HEK293T (cell line): ENCODE measurements around the gene PLA2G3.

Experiments used
- ARNT ChIP-seq: fragments of 450-650 bp; IDR thresholded peaks from 2 replicates; pipeline ENCODE4 v1.6.1; 2017; ENCODE audit warnings: mild to moderate bottlenecking
- CTBP1 ChIP-seq: fragments of 450-650 bp; IDR thresholded peaks from 2 replicates; pipeline ENCODE4 v1.6.1; 2016; ENCODE audit warnings: borderline replicate concordance
- ELF4 ChIP-seq: fragments of 450-650 bp; IDR thresholded peaks from 2 replicates; pipeline ENCODE4 v1.6.1; 2017; ENCODE audit warnings: antibody characterized with exemption
- FOXA1 ChIP-seq: fragments of 450-650 bp; IDR thresholded peaks from 2 replicates; pipeline ENCODE4 v1.6.1; 2016; ENCODE audit warnings: mild to moderate bottlenecking
- FOXK2 ChIP-seq: fragments of 450-650 bp; IDR thresholded peaks from 2 replicates; pipeline ENCODE4 v1.6.1; 2016; ENCODE audit warnings: mild to moderate bottlenecking
- SP1 ChIP-seq: fragments of 450-650 bp; IDR thresholded peaks from 2 replicates; pipeline ENCODE4 v1.6.1; 2017

- TF ChIP-seq ELF4 (no peak), CTBP1 (no peak), FOXK2 (no peak), ARNT (no peak), SP1 (no peak), FOXA1 (no peak)
Measured at GRCh38 chr22:31100762-31101525, 39.4 kb downstream of the PLA2G3 start.
